GM12891 (cell line): ENCODE results near the gene ATP2B2.

ENCODE experiments used
- DNase-seq: peaks from one replicate; pipeline ENCODE4 v3.0.0; 2011; ENCODE audit warnings: low spot score; ENCODE audit not compliant: insufficient read length
- FAIRE-seq: peaks from 2 replicates; lab custom pipeline; 2011; peaks lifted over from hg19 to GRCh38; lab: Jason Lieb, UNC
- PAX5 ChIP-seq: IDR thresholded peaks from 2 replicates; pipeline ENCODE4 v1.6.1; 2011; ENCODE audit warnings: low read length, moderate library complexity, mild to moderate bottlenecking; ENCODE audit not compliant: insufficient read depth, severe bottlenecking
- POLR2A ChIP-seq: IDR thresholded peaks from 2 replicates; pipeline ENCODE4 v1.6.1; 2011; ENCODE audit warnings: low read depth, low read length, control low read depth
- POLR2AphosphoS5 ChIP-seq: IDR thresholded peaks from 2 replicates; pipeline ENCODE4 v1.6.1; 2011; ENCODE audit warnings: low read depth, low read length, control low read depth
- POU2F2 ChIP-seq: IDR thresholded peaks from 2 replicates; pipeline ENCODE4 v1.6.1; 2011; ENCODE audit warnings: low read depth, mild to moderate bottlenecking, control low read depth, low read length, moderate library complexity
- SPI1 ChIP-seq: IDR thresholded peaks from 2 replicates; pipeline ENCODE4 v1.6.1; 2011; ENCODE audit warnings: low read depth, low read length, control low read depth
- TAF1 ChIP-seq: IDR thresholded peaks from 2 replicates; pipeline ENCODE4 v1.6.1; 2011; ENCODE audit warnings: low read depth, low read length, control low read depth

ATP2B2 gene

DNA sequence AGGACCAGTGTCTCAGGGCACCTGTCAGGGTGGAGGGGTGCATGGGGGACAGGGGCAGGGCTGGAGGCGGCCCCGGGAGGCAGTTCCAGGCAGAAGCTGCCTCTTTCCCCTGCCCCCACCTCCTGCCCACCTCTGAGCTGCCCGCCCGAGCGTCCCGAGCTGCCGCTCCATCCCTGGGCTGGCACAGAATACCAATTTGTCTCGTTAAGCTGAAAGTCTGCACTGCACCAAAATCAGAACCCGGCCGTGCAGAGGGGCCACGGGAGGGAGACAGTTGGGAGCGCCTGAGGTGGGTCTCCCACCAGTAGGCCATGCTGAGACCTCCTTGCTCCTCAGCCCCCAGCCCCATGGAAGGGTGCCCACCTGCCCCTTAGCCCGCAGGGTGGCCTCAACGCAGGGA, 1.3 kb upstream of the ATP2B2 start:
- no peak for DNase-seq
- no peak for FAIRE-seq
- no peak for TF ChIP-seq PAX5
- no peak for TF ChIP-seq TAF1
- TF ChIP-seq POLR2AphosphoS5: no peak
- TF ChIP-seq SPI1: no peak
- TF ChIP-seq POU2F2: no peak
- TF ChIP-seq POLR2A: no peak

DNA sequence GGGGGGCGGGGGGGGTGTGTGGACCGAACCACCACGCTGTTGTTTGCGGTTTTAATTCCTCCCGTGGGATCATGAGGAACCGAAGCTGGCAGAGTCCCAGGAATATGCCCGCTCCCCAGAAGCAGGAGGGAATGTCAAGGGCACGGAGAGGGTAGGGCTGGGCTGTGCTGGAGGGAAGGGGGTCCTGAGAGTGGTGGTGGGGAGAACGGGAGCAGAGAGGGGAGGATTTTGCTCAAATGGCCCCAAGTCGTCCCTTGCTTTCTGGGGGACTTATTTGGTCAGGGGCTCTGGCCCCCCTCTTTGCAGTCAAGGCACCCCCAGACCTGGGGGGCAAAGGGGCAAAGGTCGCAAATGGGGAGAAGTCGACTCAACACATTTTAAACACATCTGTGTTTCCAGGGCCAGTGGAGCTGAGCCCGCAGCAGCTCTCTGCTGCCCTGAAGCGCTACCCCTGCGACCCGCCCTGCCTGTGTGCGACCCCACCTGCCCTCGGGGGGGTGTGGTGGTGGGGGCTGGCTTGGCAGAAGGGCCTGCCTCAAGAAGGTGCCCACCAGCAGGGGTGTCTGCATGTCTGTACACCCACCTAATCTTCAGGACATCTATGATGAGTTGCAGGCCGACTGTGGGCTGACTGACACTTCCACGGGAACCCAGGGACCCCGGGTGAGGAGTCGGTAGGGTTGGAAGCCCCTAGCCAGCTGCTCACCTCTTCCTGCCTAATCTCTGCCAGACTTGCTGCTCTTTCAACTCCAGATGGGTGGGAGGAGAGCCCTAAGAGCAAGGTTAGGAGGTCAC, 602 bp upstream of the ATP2B2 start:
- DNase-seq (no peak), FAIRE-seq (no peak)
- no peak for TF ChIP-seq POU2F2
- no peak for TF ChIP-seq SPI1
- no peak for TF ChIP-seq PAX5
- no peak for TF ChIP-seq POLR2AphosphoS5
- TF ChIP-seq TAF1: no peak
- TF ChIP-seq POLR2A: no peak

DNA sequence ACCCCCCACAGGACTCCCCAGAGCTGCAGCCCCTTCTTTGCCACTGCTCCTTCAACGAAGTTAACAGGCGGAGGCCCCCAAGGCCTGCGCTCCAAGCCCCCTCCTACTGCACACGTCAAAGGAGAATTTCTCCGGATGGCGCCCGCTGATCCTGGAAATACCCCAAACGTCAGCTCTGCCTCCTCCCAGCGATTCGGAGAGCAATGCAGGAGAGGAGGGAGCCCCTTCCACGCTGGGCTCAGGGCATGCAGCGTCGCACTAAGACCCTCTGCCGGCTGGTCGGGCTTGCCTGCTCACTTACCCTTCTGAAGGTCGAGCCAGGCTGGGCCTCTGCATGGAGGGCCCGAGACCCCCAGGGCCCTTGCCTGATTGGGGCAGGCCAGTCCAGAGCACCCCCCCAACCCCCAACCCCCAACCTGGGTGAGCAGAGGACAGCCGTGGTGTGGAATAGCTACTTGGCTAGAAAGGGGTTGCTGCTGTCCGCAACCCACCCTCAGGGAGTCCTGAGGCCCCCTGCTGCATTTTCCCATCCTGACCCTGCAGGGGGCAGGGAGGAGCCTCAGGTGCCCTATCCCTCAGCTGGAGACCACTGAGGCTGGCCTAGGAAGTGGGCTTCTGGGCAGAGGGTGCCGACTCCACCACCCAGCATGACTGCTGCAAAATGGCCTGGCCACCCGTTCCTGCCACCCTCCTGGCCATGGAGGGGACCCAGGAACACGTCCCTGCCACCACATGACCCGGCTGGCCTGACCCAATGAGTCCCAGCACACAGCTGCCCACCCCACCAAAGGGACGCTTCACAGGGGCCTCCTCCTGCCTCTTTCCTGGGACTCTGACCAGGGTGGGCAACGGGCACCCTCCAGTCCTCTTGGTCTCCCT, 976 bp downstream of the ATP2B2 start:
- no peak for TF ChIP-seq POU2F2
- no peak for TF ChIP-seq SPI1
- no peak for TF ChIP-seq TAF1
- no peak for TF ChIP-seq PAX5
- no peak for TF ChIP-seq POLR2A
- TF ChIP-seq POLR2AphosphoS5: no peak
- FAIRE-seq (no peak), DNase-seq (no peak)

DNA sequence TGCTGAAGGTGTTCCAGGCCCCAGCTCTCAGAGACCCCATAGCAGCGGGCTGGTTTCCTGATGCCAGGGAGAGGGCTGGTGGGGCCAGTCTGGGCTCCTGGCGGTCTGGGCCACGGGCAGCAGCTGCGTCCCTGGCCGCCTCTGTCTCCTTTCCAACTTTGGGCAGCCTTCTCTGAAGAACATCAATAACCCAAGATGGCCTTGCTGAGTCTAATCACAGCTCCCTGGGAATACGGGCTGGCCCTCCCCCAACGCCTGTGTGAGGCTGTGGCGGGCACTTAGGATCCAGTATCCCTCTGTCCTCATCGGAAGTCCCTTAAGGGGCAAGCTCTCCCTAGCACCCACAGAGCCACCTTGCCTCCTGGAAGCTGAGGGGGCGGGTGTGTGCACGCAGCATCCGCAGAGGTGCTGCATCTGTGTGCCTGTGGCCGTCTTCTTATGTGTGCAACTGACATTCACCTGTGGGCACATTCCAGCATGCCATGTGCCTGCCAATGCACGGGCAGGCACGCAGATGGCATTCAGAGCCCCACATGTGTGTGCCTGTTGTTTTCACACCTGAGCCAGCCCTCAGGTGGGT, 2.1 kb downstream of the ATP2B2 start:
- TF ChIP-seq POLR2A: no peak
- TF ChIP-seq PAX5: no peak
- TF ChIP-seq SPI1: no peak
- no peak for TF ChIP-seq TAF1
- no peak for TF ChIP-seq POU2F2
- TF ChIP-seq POLR2AphosphoS5: no peak
- DNase-seq (no peak), FAIRE-seq (no peak)

DNA sequence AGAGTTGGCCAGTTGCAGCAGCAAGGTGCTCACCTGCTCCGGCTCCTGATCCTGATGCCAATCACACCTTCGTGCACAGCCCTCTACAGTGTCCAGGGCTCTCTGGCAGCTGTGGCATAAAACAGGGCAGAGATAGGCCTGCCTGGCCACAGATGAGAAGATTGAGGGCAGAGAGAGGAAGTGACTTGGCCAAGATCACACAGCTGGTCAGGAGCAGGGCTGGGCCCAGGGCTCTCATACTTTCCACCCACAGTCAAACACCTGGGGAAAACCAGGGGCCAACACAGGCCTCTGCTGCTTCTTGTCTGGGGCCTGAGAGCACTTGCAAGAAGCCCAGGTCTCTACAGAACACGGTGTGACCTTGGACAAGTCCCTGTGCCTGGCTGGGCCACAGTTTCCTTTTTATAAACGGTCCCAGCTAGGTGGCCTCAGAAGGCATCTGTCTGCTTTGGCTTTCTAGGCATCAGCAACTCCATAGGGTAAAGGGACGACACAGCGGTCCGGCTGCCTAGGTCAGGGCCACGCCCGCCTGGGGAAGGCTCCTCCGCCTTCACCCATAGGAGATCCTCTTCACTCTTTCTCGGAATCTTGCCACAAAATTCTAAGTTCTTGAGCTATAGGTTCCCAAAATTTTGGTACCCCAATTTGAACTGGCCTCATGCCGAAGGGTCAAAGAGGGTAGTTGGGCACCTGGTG, 3.1 kb downstream of the ATP2B2 start:
- no peak for FAIRE-seq
- TF ChIP-seq POU2F2: no peak
- TF ChIP-seq SPI1: no peak
- no peak for TF ChIP-seq POLR2AphosphoS5
- no peak for TF ChIP-seq POLR2A
- TF ChIP-seq TAF1: no peak
- no peak for DNase-seq

DNA sequence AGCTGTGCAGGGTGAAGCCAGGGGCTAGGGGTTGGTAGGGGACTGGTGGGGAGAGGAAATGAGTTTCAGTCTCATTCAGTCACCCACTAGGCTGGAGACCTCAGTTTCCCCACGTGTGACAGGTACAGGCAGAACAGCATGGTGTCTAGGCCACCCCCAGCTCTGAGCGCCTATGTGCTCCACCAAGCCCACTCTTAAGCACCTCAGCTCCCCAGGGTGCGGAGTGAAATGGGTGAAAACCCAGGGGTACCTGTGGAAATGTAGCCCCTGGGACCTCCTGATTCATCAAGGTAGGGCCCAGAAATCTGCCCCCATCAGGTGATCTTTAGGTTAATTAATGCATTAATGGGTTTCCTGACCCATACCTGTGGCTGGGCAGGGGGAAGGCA, 3.7 kb downstream of the ATP2B2 start:
- no peak for DNase-seq
- TF ChIP-seq TAF1: no peak
- TF ChIP-seq PAX5: no peak
- TF ChIP-seq POLR2AphosphoS5: no peak
- no peak for TF ChIP-seq POU2F2
- FAIRE-seq: no peak

DNA sequence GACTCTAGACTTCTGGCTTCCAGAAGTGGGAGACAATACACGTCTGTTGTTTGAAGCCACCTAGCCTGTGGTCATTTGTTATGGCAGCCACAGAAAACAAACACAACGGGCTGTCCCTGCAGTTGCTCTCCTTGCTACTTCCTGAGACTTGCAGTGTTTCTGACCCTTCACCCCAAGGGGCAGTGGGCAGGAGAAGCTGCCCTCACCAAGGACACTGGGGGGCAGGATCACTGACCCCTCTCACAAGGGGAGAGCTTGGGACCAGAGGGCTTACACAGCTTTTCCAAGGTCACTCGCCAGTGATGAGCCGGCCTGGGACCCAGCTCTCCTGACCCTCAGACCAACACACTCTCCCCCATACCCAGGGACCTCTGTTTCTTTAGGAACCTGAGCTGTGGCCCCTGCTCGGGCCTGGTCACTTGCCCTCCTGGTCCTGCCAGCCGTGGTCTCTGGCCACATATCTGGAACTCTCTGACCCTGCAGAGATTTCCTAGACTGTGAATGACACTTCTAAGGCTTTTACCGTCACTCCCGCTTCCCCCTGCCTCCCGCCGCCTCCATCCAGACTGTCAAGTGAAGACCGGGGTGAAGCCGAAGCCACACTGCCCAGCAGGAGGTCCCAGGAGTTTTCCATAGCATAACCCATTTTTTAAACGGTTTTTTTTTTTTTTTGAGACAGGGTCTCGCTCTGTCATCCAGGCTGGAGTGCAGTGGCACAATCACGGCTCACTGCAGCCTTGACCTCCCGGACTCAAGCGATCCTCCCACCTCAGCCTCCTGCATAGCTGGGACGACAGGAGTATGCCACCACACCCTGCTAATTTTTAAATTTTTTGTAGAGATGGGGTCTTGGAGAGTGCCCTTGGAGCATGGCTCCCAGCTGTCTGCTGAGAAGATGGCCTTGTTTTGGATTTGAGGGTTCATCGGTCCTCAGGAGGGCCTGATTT, 4.4 kb downstream of the ATP2B2 start:
- DNase-seq (no peak), FAIRE-seq (no peak)
- no peak for TF ChIP-seq POLR2A

DNA sequence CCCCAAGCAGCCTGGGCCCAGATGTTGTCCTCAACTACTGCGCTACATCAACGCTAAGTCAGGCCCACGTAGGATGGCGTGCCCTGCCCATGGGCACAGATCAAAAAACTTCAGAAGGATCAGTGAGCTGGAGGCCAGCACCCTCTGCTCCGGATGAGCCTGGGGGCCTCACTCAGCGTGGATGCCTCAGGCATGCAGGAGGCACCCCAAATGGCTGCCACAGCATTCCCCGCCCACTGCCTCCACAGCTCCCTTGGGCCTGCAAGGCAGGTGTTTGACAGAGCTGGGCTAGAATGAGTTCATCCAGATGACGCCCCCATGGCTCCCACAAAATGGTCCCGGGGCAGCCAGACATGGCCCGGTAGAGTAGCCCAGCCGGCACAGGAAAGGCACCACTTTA, 7.1 kb downstream of the ATP2B2 start:
- no peak for FAIRE-seq
- DNase-seq: no peak
- TF ChIP-seq POLR2A (no peak), PAX5 (no peak), TAF1 (no peak), SPI1 (no peak), POLR2AphosphoS5 (no peak), POU2F2 (no peak)

DNA sequence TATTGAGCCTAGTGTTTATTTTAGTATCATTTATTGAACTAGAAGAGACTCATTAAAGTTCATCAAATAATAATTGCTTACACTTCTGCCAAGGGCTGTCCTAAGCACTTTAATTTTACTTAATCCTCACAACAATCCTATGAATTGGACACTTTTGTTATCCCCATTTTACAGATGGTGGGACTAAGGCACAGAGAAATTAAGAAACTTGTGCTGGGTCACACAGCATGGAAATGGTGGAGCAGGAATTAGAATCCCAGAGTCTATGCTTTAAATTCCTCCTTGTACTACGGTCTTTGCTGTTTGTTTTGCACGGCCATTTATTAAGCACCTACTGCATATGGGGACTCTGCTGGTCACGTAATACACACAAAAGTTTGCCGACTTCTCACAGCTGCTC, 7.9 kb downstream of the ATP2B2 start:
- TF ChIP-seq TAF1 (no peak), POLR2A (no peak), POLR2AphosphoS5 (no peak), SPI1 (no peak), PAX5 (no peak)
- FAIRE-seq (no peak), DNase-seq (no peak)
